CD4-positive, alpha-beta T cell treated with Interleukin-15 for 4 hours (primary cell): ENCODE measurements around the gene RASGRF1.

Source experiments
- DNase-seq: peaks from one replicate; pipeline ENCODE4 v3.0.0-alpha.2; 2020; ENCODE audit warnings: low spot score

Gene RASGRF1

GRCh38 chr15:79094611-79095021, 4.0 kb upstream of the RASGRF1 start:
- no peak for DNase-seq

DNA sequence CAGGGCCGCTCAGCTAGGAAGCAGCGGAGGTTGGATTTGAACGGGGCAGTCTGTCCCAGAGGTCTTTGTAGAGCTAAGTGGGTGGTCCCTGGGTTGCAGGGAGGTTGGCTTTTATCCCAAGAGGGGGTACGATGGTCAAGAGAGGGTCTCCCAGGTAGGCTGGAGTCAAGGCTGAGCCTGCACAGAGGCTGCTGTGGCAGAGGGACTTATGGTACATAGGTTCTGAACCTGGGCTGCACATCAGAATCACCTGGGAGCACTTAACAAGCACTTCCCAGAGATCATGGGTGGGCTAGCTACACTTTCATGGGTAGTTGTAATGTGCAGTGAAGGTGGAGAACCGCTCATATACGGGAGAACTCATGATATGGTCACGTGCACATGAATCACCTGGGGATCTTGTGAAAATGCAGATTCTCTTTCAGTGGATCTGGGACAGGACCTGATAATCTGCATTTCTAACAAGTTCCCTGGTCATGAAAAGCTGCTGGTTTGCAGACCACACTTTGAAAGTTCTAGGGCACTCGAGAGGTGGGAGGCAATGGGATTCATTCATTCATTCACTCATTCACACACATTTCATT, 2.9 kb upstream of the RASGRF1 start:
- no peak for DNase-seq

- no peak for DNase-seq
Measured at GRCh38 chr15:79092382-79092781, 1.8 kb upstream of the RASGRF1 start.

DNA sequence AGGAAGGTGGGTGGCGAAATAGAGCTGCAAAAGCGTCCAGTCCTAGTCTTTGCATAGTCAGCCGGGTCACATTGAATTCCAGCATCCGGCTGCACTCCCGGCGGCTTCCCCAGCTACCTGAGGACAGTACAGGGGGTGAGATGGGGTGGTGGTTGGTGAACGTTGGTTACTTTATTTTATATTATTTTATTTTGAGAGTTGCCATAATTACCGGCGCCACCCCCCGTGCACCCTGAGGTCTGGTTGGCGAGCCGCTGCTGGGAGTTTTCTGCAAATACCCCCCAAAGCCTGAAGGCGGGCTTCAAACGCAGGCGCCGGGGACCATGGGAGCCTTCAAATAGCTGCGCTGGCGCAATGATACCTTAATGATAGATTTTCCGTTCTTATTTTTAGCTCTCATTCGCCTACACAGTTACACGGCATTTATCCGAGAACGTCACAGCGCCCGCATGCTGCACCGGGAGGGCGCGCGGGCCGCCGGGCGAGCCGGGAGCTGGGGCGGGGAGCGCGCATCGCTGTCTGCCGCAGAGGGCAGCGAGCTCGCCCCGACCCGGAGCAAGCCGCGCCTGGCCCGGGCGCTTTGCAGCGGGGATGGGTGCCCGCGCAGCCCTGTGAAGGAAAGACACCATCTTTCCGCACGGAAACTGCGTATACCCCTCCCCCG, 756 bp upstream of the RASGRF1 start:
- DNase-seq = no peak

DNA sequence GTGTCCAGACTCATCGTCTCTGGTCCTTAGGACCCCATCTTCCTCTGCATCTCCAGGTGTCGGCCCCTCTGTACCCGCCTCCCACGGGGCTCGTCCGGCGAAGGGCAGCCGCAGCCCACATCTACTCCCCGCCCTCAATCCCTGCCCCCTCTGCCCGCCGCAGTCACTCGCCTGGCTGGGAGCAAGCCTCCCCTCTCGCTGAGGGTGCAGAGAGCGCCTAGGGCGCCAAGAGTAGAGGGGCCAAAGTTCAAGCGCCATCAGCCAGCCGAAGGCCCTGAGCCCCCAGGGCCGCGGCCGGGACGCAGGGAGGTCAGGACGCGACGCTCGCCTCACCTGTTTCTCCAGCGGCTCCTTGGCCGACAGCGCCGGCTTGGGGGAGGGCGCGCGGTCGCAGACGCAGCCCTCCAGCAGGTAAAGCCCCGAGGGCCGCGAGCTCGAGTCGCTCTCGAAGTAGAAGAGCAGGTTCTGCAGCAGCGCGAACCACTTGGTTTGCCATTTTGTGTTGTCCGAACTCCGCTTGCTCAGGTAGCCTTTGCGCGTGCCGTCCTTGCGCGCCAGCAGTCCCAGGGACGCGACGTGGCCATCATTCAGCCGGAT, 592 bp downstream of the RASGRF1 start:
- no peak for DNase-seq

- DNase-seq = no peak
Measured at GRCh38 chr15:79089331-79089889, 1.2 kb downstream of the RASGRF1 start.

DNA sequence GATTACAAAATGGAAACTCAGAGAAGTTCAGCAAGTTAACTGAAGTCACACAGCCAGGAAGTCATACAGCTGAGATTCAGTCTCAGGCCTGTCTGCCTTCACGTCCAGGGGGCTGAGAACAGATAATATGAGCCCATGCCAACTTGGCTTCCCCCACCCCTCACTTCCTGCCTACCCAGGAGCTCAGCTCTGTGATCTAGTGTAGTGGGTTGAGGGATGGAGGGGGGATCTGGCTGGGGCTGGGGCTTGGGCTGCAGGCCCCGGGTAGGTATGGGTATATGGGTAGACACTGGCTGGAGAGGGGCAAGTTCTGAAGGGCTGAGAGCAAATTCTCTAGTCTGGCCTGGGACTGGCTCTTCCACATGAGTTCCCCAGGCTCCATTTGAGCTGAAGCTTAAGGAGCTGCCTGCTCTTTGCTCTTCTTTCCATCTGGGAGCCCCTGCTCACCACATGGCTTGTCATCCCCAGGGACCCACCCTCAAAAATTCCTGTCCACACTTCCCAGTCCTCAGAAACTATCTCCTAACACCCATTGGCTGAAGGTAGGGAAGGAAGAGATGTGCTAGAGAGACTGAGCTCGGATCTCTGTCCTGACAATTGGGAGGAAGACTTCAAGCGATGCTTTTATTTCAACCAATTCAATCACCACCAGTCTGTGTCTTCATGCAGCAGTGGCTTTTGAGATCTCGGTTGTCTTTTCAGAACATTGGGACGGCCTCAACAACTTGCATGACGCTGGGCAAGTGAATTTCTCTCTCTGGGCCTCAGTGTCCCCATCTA, 2.0 kb downstream of the RASGRF1 start:
- DNase-seq = no peak

DNA sequence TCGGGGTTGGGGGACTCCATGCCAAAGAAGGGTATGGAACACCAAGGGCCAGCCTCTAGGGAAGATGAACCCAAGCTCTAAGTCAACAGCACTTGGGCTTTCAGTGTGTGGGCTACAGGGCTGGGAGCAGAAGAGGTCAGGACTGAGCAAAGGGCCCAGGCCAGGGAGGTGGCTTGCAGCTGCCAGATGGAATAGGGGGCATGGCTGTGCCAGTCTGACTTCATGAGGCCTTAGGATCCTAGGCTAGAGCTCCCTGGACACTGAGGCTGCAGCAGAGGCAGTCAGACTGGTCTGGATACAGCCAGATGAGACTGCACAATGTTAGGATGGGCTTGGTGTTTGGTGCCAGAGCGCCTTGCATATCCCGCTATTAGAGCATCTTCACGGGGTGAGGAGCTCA, 3.8 kb downstream of the RASGRF1 start:
- no peak for DNase-seq

GRCh38 chr15:79084308-79084968, 6.1 kb downstream of the RASGRF1 start:
- DNase-seq = no peak

- DNase-seq = no peak
Measured at GRCh38 chr15:79083154-79083553, 7.4 kb downstream of the RASGRF1 start.

GRCh38 chr15:79082363-79083070, 8.1 kb downstream of the RASGRF1 start:
- no peak for DNase-seq

DNA sequence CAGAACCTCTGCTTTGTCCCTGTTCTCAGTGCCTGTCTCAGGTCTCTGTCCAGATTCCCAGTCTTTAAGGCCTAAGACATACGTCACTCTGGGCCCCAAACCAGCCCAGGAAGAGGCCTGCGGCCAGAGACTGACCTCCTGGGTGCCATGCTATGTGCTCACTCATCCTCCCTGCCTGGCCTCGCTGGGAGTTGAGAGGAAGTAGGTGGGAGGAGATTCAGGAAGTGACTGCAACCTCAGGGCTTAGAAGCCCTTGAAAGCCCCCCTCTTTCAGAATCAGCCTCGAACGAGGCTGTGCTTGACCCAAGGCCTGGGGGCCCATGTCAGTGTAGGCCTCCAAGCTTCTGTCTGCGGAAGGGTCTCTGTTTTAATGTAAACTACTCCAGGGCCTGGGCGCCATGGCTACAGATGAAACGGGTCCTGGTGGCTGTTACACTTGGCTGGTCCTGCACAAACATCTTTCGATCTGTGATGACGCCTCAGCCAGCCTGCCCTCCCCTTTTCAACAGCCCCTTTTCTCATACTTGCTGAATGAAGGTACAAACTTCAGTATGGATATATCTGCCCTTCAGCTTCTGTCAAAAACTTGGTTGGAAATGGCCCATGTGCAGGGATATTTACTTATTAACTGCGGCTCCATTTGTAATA, 11.7 kb downstream of the RASGRF1 start:
- DNase-seq = no peak

- DNase-seq = no peak
Measured at GRCh38 chr15:79078003-79078402, 12.6 kb downstream of the RASGRF1 start.

DNA sequence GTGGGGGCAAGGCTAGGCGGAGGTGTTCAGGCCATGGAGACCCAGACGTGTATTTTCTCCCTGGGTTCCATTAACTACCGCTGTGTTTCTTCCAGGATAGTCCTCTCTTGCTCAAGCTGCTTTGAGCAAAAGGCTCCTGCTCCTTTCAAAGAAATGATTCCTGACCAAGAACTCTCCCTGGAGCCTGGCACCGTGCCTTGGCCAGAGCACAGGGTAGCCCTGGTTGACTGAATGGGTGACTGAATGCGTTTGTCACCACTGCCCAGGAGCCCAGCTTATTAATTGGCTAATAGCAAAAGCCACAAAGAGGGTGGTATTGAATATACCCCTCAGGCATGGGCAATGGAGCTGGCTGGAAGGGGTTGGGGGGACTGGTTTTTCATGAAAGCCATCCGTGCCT, 13.9 kb downstream of the RASGRF1 start:
- no peak for DNase-seq

- no peak for DNase-seq
Measured at GRCh38 chr15:79075256-79075655, 15.3 kb downstream of the RASGRF1 start.

GRCh38 chr15:79073336-79073735, 17.2 kb downstream of the RASGRF1 start:
- no peak for DNase-seq

GRCh38 chr15:79071901-79072300, 18.7 kb downstream of the RASGRF1 start:
- no peak for DNase-seq

GRCh38 chr15:79068790-79069189, 21.8 kb downstream of the RASGRF1 start:
- DNase-seq = no peak

GRCh38 chr15:79067969-79068368, 22.6 kb downstream of the RASGRF1 start:
- no peak for DNase-seq

- no peak for DNase-seq
Measured at GRCh38 chr15:79067072-79067833, 23.3 kb downstream of the RASGRF1 start.
